Calu3 (cell line): ENCODE data around the gene CMTM8. TPM values are rescaled to one million over a fixed set of nuclear protein-coding genes. Genes with fewer than 3 reads are reported as not detected.

Experiments
- BruUV-seq: library from RNA; stranded (reverse); fragments of 400-500 nt; replicated peaks from 2 replicates; lab custom pipeline; 2021; lab: Mats Ljungman, UMichigan
- CTCF ChIA-PET: fragments of 300-600 bp; sonication (Branson Sonifier 250); formaldehyde crosslinking; loops from one replicate; lab custom pipeline; 2022; ENCODE audit warnings: antibody characterized with exemption; lab: Charles Lee
- DNase-seq: peaks from one replicate; pipeline ENCODE4 v3.0.0; 2022
- H3K27ac Mint-ChIP-seq: one replicate; pipeline ENCODE4 v1.8.0; 2022; ENCODE audit warnings: mixed read lengths; ENCODE audit not compliant: unreplicated experiment
- H3K27me3 Mint-ChIP-seq: one replicate; pipeline ENCODE4 v1.8.0; 2022; ENCODE audit warnings: mixed read lengths; ENCODE audit not compliant: unreplicated experiment
- H3K36me3 Mint-ChIP-seq: one replicate; pipeline ENCODE4 v1.8.0; 2022; ENCODE audit warnings: mild to moderate bottlenecking, moderate library complexity, mixed read lengths; ENCODE audit not compliant: insufficient read depth, unreplicated experiment
- H3K4me1 Mint-ChIP-seq: one replicate; pipeline ENCODE4 v1.8.0; 2022; ENCODE audit warnings: mild to moderate bottlenecking, low read depth, mixed read lengths; ENCODE audit not compliant: unreplicated experiment
- H3K4me3 Mint-ChIP-seq: one replicate; pipeline ENCODE4 v1.8.0; 2022; ENCODE audit warnings: mild to moderate bottlenecking, low read depth, moderate library complexity, mixed read lengths; ENCODE audit not compliant: unreplicated experiment
- H3K9me3 Mint-ChIP-seq: one replicate; pipeline ENCODE4 v1.8.0; 2022; ENCODE audit warnings: low read depth, mixed read lengths; ENCODE audit not compliant: unreplicated experiment
- intact Hi-C: fragments of 100-400 bp; cut with micrococcal nuclease; formaldehyde crosslinking; loops from one replicate; pipeline ENCODE4 v1.10.0; 2022; ENCODE audit not compliant: unreplicated experiment
- total RNA-seq: library from RNA; stranded (reverse); gene quantifications from 2 replicates; pipeline ENCODE4 v1.2.3, GENCODE V29; 2022
- TF ChIP-seq, protein P1 (sequence below): fragments of 200-600 bp; IDR thresholded peaks from one replicate; pipeline ENCODE4 v1.8.0; 2022; ENCODE audit warnings: antibody characterized with exemption; ENCODE audit not compliant: unreplicated experiment

CMTM8 gene
- total RNA-seq, 1 experiment from 2014 or later: 19.0 TPM

DNA sequence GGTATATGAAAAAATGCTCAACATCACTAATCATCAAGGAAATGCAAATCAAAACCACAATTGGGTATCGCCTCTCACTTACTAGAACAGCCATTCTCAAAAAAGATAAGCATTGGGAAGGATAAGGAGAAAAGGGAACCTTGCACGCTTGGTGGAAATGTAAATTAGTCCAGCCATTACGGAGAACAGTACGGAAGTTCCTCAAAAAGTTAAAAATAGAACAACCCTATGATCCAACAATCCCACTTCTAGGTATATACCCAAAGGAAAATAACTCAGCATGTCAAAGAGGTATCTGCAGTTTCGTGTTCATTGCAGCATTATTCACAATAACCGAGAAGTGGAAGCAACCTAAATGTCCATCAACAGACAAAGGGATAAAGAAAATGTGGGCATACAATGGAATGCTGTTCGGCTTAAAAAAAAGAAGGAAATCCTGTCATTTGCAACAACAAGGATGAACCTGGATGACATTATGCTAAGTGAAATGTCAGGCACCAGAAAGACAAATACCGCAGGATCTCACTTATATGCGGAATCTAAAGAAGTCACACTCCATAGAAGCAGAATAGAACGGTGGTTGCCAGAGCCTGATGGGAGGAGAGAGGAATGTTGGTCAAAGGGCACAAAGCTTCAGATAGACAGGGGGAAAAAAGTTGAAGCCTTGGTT, 141.5 kb downstream of the CMTM8 start:
- CTCF ChIA-PET: no interaction called here
- intact Hi-C loops: loop anchor here (10.0 kb wide), 1 partner anchor 85 kb away; no protein-coding TSS in a partner anchor
- H3K4me1 Mint-ChIP-seq: peaks cover 3% of the 10 kb centered on the region
- H3K9me3 Mint-ChIP-seq: no peaks in the 10 kb centered on the region
- no peak overlapping the region for H3K4me3 Mint-ChIP-seq
- TF ChIP-seq, protein P1, sequence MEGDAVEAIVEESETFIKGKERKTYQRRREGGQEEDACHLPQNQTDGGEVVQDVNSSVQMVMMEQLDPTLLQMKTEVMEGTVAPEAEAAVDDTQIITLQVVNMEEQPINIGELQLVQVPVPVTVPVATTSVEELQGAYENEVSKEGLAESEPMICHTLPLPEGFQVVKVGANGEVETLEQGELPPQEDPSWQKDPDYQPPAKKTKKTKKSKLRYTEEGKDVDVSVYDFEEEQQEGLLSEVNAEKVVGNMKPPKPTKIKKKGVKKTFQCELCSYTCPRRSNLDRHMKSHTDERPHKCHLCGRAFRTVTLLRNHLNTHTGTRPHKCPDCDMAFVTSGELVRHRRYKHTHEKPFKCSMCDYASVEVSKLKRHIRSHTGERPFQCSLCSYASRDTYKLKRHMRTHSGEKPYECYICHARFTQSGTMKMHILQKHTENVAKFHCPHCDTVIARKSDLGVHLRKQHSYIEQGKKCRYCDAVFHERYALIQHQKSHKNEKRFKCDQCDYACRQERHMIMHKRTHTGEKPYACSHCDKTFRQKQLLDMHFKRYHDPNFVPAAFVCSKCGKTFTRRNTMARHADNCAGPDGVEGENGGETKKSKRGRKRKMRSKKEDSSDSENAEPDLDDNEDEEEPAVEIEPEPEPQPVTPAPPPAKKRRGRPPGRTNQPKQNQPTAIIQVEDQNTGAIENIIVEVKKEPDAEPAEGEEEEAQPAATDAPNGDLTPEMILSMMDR: no peak
- no peaks in the 10 kb centered on the region for H3K27me3 Mint-ChIP-seq
- no peaks in the 10 kb centered on the region for H3K36me3 Mint-ChIP-seq
- DNase-seq: no peak
- no TSS peak for BruUV-seq
- H3K27ac Mint-ChIP-seq: no peak overlapping the region

DNA sequence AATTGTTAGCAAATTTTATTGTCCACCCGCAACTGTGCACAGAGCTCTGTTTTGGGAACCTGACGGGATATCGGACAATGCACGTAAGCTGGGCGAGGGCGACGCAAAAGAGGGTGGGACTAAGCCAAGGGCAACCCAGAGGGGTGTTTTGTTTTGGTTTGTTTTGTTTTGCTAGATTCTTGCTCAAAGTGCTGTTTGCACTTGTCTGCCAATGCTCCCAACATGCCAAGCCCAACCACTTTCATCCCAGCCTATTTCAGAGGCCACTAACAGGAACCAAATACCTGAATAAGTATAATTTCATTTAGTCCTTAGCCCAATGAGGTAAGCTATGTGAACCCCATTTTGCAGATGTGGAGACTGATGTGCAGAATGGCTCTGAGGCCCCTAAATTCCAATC, 143.4 kb downstream of the CMTM8 start:
- no peak for DNase-seq
- Mint-ChIP-seq H3K27ac (no peak overlapping the region), H3K27me3 (no peaks in the 10 kb centered on the region), H3K9me3 (no peaks in the 10 kb centered on the region), H3K4me1 (no peaks in the 10 kb centered on the region), H3K36me3 (no peaks in the 10 kb centered on the region), H3K4me3 (no peak overlapping the region)
- intact Hi-C loops: no loop called here
- CTCF ChIA-PET: interaction anchor here (0.7 kb wide), 1 partner anchor 30 kb away, joined by 3 read pairs; no protein-coding TSS in a partner anchor
- TF ChIP-seq, protein P1: no peak
- no TSS peak for BruUV-seq

DNA sequence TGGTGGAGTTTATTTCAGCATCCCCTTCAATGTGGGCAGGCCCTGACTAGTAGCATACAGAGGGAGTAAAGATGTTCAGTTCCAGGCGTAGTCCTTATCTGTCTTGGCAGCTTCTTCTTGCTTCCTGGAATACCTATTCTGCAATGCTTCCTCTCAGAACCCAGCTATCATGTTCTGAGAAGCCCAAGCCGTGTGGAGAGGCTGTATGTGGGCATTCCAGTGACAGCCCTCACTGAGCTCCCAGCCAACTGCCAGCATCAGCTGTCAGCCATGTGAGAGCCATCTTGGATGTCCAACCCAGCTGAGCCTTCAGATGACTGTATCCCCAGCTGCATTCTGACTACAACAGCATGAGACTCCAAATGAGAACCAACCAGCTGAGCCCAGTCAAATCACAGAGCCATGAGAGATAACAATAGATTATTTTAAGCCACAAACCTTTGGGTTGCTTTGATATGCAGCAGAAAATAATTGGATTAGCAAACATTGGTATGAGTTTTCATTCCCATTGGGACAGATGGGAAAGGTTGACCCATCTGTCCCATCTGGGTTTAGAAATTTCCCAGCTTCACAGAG, 144.7 kb downstream of the CMTM8 start:
- Mint-ChIP-seq H3K36me3 (no peaks in the 10 kb centered on the region), H3K27ac (no peak overlapping the region), H3K27me3 (no peaks in the 10 kb centered on the region), H3K4me1 (no peaks in the 10 kb centered on the region), H3K4me3 (no peak overlapping the region), H3K9me3 (no peaks in the 10 kb centered on the region)
- TF ChIP-seq, protein P1: no peak
- intact Hi-C loops: no loop called here
- no TSS peak for BruUV-seq
- CTCF ChIA-PET: interaction anchor here (1.0 kb wide), 1 partner anchor 12 kb away, joined by 3 read pairs; no protein-coding TSS in a partner anchor
- DNase-seq: no peak

- TF ChIP-seq, protein P1: no peak
- no TSS peak for BruUV-seq
- no peak for DNase-seq
- Mint-ChIP-seq H3K36me3 (no peaks in the 10 kb centered on the region), H3K27ac (no peak overlapping the region), H3K27me3 (no peaks in the 10 kb centered on the region), H3K4me1 (no peaks in the 10 kb centered on the region), H3K9me3 (no peaks in the 10 kb centered on the region), H3K4me3 (no peak overlapping the region)
- intact Hi-C loops: no loop called here
- CTCF ChIA-PET: interaction anchor here (0.9 kb wide), 1 partner anchor 10 kb away, joined by 3 read pairs; no protein-coding TSS in a partner anchor
Measured at GRCh38 chr3:32384938-32385337, 146.5 kb downstream of the CMTM8 start.
